ENCODE measurements around the gene TSHR.

DNA sequence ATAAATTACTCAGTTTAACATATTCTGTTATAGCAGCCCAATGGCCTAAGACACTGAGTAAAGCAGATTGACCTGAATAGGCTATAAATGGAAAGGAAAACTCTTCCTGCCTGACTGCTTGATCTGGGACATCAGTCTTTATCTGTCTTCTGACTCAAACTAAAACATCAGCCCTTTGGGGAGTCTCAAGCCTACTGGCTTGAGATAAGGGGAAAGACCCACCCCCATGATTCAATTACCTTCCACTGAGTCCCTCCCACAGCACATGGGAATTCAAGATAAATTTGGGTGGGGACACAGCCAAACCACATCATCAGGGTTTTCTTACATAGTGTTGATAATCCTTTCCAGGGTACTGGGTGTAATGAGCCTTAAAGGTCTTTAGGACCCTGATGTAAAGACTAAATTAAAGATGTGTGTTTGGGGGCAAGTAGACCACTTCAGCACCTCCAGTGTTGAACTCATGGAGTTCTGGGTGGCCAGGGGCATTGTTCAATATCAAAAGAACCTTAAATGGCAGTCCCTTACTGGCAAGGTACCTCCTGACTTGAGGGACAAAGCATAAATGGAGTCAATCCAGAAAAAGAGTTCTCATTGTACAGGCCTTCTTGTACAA, 67.8 kb downstream of the TSHR start:
- TF ChIP-seq, protein P1, sequence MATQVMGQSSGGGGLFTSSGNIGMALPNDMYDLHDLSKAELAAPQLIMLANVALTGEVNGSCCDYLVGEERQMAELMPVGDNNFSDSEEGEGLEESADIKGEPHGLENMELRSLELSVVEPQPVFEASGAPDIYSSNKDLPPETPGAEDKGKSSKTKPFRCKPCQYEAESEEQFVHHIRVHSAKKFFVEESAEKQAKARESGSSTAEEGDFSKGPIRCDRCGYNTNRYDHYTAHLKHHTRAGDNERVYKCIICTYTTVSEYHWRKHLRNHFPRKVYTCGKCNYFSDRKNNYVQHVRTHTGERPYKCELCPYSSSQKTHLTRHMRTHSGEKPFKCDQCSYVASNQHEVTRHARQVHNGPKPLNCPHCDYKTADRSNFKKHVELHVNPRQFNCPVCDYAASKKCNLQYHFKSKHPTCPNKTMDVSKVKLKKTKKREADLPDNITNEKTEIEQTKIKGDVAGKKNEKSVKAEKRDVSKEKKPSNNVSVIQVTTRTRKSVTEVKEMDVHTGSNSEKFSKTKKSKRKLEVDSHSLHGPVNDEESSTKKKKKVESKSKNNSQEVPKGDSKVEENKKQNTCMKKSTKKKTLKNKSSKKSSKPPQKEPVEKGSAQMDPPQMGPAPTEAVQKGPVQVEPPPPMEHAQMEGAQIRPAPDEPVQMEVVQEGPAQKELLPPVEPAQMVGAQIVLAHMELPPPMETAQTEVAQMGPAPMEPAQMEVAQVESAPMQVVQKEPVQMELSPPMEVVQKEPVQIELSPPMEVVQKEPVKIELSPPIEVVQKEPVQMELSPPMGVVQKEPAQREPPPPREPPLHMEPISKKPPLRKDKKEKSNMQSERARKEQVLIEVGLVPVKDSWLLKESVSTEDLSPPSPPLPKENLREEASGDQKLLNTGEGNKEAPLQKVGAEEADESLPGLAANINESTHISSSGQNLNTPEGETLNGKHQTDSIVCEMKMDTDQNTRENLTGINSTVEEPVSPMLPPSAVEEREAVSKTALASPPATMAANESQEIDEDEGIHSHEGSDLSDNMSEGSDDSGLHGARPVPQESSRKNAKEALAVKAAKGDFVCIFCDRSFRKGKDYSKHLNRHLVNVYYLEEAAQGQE (IDR thresholded peaks at IDR 0.05; ENCODE audit: insufficient read depth in 1 of 2, low read depth in 2 of 2, low read length in 2 of 2), result no peak
- no peak for TF ChIP-seq SIN3A (IDR thresholded peaks at IDR 0.05; ENCODE audit: borderline replicate concordance, insufficient read depth, low read length)
